T47D (cell line): ENCODE data around the gene CPLX4.
A peak's percentile ranks its signal among the peaks of the same experiment; 100 is the strongest.

Source experiments
- DNase-seq, 2 experiments: peaks; one replicate each; pipeline versions ENCODE4 v3.0.0 to v3.0.0-alpha.2; 2011 to 2012; ENCODE audit warnings: low read depth in 1 of 2, low spot score in 1 of 2
- JUND ChIP-seq: IDR thresholded peaks from 2 replicates; pipeline ENCODE4 v1.6.1; 2012; ENCODE audit warnings: low read depth
- in situ Hi-C: cut with HindIII; loops from 2 replicates; pipeline ENCODE4 v1.10.0; 2016; ENCODE audit warnings: low sequenced_read_pairs, low pct_unique_long_range_greater_than_20kb

CPLX4 gene, protein sequence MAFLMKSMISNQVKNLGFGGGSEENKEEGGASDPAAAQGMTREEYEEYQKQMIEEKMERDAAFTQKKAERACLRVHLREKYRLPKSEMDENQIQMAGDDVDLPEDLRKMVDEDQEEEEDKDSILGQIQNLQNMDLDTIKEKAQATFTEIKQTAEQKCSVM

DNA sequence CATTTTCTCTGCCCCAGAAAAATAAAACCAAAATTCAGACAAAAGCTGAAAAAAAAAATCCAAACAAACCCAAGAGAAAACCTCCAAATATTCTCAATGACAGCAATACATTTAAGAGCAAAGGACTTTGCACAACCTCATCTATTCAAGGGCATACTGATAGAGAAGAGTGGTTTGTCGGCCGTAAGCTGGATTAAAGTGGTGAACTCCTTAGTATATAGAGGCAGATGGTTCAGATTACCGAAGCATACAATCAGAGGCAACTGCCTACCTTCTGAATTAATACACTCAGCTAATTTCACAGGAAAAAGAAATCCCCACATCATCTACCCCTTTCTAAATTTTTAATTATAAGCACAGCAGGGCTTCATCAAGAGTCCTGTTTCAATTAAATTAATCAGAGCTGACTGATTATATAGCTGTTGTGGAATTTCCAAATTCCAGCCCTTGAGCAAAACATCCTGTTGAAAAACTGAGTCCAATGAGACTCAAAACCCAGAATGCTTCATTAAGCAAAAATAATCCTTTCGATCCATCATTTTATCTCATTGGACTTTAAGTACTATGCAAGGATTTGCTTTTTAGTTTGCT lies at the start of gene CPLX4:
CPLX4 (minus strand) TSS at position 190 of the 591 bp plus-strand sequence; CDS start at position 3, 187 bp downstream.
- in situ Hi-C loops, result no loop called here
- no peak for TF ChIP-seq JUND
- no peak for DNase-seq

DNA sequence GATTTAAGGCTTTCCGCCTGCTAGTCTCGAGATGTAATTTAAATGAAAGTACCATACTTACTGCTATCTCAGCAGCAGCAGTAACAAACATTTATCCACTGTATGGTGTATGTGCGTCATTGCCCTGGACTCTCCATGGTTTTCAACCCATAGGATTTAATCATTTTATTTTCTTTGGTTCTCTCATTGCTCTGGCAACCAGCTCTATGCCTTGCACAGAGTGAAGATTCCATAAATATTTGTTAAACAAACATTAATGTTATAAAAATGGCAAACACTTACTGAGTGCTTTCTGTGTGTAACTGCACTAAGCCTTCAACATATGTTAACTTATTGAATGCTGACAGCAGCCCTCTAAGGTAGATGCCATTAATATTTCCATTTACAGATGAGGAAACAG lies 41.9 kb upstream of the CPLX4 start:
- DNase-seq, result no peak
- no peak for TF ChIP-seq JUND
- in situ Hi-C loops, result no loop called here

DNA sequence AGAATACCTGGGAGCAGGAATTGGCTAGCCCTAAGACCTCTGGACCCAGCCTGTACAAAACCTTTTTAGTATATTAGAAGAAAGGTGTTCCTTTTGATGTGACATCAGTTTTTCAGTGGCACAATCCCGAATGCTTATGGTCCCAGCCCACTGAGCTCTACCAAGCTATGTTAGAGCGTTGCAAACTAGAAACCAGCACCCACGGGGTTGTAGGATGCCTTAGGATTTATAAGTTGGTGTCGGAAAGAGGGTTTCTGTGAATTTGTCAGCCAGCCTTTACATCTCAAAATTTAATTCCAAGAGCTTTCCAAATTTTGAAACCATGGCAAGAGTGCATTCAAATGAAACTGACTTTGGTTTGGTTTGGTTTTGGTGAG lies 41.1 kb upstream of the CPLX4 start:
- in situ Hi-C loops, result no loop called here
- peak in 1 of 2 experiments; percentile 7 for DNase-seq

DNA sequence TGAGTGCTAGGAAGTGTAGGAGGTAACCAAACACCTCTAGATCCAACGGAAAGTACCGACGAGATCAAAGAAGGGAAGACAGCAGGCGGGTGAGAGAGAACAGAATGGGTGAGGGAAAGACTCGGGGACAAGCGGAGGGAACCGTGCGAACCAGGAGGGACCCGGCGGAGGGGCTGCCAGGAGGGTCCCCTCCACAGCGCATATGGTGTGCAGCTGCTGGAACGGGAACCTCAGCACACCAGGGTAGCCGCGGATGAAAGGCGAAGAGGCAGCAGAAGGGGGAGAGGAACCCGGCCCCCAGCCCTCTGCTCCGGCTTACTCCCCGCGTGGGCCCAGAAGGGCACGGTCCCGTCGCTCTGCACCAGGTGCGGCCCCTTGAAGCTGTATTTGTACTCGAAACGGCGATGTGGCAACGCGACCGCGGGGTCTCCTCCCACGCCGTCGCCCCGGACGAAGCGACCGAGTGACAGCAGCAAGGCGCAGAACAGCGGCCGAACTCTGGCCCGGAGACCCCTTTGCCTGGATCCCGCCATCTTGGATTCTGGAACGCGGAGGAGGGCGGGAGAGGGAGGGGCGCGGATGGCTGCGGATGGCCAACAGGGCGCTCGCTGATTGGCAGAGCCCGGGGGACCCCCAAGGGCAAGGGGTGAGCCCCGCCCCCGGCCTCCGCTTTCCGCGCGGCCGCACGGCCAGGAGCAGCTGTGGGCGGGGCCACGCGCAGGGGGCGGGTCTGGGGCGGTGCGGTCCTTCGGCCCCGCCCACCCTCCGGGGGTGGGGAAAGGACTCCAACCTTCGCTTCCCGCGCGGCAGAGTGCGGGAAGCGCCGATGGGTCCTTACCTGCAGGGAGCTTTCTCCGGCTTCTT lies 40.5 kb upstream of the CPLX4 start, which contains the start of gene LMAN1:
LMAN1 (minus strand) TSS at position 554 of the 864 bp plus-strand sequence; CDS start at position 533, 21 bp downstream.
- peak; percentile 76 to 93 for DNase-seq
- TF ChIP-seq JUND, result no peak
- in situ Hi-C loops, result no loop called here

More for the DNA sequence above, 41.1 kb upstream of the CPLX4 start:
- TF ChIP-seq JUND, result no peak

DNA sequence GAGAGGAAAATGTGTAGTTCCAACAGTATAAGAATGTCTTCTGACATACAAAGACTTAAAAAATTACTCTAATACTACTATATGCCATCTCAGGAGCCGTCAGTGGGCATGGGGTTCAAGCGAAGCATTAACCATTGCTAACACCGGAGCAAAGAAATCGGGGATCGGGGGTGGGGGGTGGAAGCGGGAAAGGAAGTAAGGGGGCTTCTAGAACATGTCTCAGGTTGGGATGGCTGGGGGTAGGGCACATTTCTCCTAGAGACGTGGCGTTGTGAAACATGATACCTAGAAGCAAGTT lies 39.9 kb upstream of the CPLX4 start:
- in situ Hi-C loops, result no loop called here
- no peak for DNase-seq
- TF ChIP-seq JUND, result no peak

DNA sequence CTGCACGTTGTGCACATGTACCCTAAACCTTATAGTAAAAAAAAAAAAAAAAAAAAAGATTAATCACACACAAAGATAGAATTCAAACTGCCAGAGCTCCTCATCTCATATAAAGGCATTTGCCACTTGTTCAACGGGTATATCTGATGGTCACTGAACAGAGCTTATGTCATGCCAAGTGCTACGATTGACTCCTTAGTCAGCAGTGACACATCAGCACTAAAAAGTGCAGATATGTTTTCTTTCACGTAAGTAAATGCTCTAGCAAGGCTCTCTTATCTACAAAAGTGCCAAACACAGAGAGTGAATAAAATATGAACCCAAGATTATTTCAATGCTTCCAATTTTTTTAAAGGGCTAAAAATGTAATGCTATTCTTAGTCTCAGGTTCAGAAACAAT lies 39.5 kb upstream of the CPLX4 start:
- in situ Hi-C loops, result no loop called here
- DNase-seq, result peak in 1 of 2 experiments; percentile 10

DNA sequence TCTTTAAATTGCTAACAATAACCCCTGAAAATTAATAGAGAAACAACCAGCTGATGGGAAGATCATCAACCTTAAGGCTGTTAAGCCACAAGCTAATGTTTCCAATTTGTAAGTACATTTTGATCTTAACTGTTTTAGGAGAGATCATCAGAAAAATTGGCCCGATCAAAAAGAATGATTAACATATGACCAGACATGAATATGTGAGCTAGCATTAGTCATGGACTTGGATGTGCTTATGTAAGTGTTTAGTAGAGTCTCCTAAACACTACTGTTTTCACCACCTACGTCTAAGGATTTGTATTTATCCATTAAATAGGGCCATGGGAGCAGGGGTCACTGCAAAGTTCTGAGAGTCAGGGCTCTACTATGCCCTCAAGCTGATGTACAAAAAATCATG lies 36.3 kb upstream of the CPLX4 start:
- in situ Hi-C loops, result no loop called here
- no peak for DNase-seq
- TF ChIP-seq JUND, result no peak

More for the DNA sequence above, 39.5 kb upstream of the CPLX4 start:
- TF ChIP-seq JUND, result no peak

DNA sequence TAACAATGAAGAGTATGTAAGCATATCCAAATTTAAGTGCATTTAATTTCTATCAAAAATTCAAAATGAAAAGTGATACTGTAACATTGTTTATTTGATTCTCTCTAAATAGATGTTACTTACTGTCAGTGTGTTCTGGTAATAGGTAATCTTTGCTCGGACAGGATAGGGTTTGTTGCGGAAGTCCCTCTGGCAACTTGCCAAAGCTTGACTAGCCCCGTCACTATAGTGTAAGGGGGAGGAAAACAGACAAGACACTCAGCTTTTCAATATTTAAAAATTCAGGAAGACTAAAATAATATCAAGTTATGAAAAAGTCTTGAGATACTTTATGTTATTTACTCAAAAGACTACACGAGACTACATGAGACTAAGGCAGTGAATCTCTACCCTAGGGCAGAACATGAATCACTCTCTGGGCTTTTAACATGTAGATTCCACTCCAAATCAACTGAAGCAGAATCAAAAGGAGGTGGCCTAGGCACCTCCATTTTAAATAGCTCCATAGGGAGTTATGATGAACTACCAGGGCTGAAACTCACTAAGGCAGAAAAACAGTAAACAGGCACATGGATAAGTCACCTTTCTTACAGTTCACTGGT lies 34.7 kb upstream of the CPLX4 start:
- no peak for DNase-seq
- no peak for TF ChIP-seq JUND
- in situ Hi-C loops, result no loop called here

DNA sequence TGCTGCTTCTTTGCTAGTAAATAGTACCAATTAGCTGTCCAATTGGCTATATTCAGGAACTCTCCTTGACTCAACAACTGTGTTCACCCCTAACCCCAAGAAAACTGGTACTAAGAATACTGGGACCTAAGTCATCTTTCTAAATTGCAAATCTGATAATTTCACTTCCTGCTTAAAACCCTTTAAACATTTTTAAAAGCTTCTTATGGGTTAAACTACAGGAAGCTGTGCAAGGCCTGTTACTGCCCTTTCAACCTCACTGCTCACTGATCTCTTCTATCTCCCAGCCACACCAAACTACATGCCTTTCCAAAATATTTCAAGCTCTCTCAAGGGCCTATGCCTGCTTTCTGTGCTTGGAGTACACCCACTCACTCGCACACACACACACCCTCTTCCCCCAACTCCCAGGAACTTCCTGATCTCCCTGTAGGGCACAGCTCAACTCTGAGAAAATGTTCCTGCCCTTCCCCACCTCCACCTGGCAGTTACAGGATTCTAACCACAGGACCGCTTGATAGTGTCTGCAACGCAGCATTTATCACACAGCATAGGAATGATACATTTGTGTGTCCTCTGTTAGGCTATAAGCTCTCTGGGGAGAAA lies 33.9 kb upstream of the CPLX4 start:
- TF ChIP-seq JUND, result no peak
- in situ Hi-C loops, result no loop called here
- DNase-seq, result no peak

DNA sequence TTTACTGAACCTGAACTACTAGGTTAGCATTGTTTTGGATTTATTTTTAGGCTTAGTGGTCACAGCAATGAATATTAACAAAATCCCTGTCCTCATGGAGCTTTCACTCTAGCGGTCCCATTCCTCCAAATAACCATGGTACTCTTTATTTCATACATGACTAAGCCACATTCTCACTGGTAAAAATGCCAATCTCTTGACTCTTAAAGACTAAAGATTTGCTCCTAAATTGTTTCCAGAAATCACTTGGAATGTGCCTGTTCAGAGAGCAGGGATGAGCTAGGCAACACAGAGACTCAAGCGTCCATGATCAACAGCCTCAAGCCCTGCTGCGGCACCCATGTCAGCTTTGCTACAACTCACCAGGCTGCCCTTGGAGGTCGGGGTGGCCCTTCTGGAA lies 27.1 kb upstream of the CPLX4 start:
- no peak for DNase-seq
- in situ Hi-C loops, result no loop called here
- no peak for TF ChIP-seq JUND

DNA sequence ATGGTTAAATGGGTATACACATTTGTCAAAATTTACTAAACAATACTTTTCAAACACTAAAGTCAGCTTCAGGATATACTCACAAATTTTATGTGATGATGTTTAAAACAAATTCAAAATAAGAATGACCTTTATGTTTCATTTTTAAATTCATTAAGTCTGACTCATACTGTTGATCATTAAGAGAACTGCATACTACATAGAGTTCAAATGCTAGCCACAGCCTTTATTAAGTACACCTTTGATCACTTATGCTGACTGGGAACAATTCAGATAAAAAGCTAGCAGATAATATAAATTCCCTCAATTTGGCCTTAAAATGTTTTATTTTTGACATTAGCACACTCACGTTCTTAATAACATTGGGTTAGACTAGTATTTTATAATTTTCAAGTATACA lies 26.5 kb upstream of the CPLX4 start:
- no peak for TF ChIP-seq JUND
- DNase-seq, result no peak
- in situ Hi-C loops, result no loop called here

DNA sequence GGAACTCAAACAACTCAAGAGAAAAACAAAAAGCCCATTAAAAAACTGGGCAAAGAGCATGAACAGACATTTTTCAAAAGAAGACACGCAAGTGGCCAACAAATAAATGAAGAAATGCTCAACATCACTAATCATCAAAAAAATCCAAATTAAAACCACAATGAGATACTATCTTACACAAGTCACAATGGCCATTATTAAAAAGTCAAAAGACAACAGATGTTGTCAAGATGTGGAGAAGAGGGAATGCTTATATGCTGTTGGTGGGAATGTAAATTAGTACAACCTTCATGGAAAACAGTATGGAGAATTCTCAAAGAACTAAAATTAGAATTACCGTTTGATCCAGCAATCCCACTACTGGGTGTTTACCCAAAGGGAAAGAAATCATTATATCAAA lies 25.5 kb upstream of the CPLX4 start:
- DNase-seq, result no peak
- in situ Hi-C loops, result no loop called here
- no peak for TF ChIP-seq JUND
